Activated naive CD8-positive, alpha-beta T cell (primary cell): Measurements from ENCODE around the gene TMEM214.

Experiments used
- H3K27ac Mint-ChIP-seq: one replicate; pipeline ENCODE4 v1.8.0; 2021; ENCODE audit warnings: mixed read lengths
- H3K27me3 Mint-ChIP-seq: one replicate; pipeline ENCODE4 v1.8.0; 2021; ENCODE audit warnings: mixed read lengths
- H3K36me3 Mint-ChIP-seq: one replicate; pipeline ENCODE4 v1.8.0; 2021; ENCODE audit warnings: mixed read lengths
- H3K4me1 Mint-ChIP-seq: one replicate; pipeline ENCODE4 v1.8.0; 2021; ENCODE audit warnings: low read depth, mixed read lengths
- H3K4me3 Mint-ChIP-seq: one replicate; pipeline ENCODE4 v1.8.0; 2021; ENCODE audit warnings: mild to moderate bottlenecking, mixed read lengths
- H3K9me3 Mint-ChIP-seq: one replicate; pipeline ENCODE4 v1.8.0; 2021; ENCODE audit warnings: low read depth, mixed read lengths

Gene TMEM214

GRCh38 chr2:27078267-27079194 is 45.8 kb downstream of the TMEM214 start, which contains the start of gene EMILIN1:
Gene EMILIN1, plus strand, starts transcription at chr2:27078615. Its CDS starts 451 bp downstream, at chr2:27079066.
- Mint-ChIP-seq H3K4me1 (peaks cover 39% of the 10 kb centered on the region), H3K27ac (no peak within 1 kb of the TSS), H3K27me3 (no peaks in the 10 kb centered on the region), H3K36me3 (no peaks in the 10 kb centered on the region), H3K4me3 (no peak within 1 kb of the TSS), H3K9me3 (no peaks in the 10 kb centered on the region)

DNA sequence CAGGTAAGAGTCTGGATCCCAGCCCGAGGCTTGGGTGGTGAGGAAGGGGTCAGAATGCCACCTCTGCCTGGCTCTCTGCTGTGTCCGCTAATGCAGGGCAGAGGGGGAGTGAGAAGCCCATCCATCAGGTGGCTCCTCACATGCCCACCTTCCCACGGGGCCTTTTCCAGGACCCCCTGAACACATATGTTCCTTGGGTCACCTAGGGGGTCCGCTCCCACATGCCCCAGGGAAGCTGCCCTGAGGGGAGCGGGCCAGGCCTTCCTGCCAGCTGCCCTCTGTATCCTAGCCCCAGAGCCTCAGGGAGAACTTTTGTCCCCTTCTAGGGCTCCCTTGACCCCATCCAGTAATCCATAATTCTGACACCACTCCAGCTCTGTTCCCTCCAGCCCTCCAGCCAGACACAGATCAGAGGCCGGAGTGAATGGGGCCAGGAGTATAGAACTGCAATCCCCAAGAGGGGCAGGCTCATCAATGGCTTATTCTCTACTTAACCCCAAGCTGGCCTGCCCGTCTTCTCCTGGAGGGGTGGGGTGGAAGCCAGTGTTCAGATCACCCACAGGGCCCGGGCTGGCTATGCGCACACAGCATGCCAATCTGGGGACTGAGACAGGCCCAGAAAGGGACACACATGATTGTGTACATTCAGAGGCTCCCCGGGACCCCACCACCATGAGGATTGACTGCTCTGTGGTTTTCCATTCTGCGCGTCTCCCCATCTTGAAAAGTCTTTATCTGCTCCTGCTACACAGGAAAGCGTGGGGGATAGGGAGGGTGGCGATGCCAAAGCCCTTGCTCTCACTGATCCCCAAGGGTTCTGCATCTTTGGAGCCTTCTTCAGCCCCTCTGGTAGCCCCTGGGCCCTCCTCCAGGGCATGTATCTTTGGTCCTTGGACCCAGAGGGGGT is 46.7 kb downstream of the TMEM214 start:
- H3K27ac Mint-ChIP-seq: no peak overlapping the region
- H3K27me3 Mint-ChIP-seq: no peaks in the 10 kb centered on the region
- H3K4me1 Mint-ChIP-seq: peaks cover 33% of the 10 kb centered on the region
- H3K9me3 Mint-ChIP-seq: no peaks in the 10 kb centered on the region
- H3K36me3 Mint-ChIP-seq: no peaks in the 10 kb centered on the region
- no peak overlapping the region for H3K4me3 Mint-ChIP-seq

DNA sequence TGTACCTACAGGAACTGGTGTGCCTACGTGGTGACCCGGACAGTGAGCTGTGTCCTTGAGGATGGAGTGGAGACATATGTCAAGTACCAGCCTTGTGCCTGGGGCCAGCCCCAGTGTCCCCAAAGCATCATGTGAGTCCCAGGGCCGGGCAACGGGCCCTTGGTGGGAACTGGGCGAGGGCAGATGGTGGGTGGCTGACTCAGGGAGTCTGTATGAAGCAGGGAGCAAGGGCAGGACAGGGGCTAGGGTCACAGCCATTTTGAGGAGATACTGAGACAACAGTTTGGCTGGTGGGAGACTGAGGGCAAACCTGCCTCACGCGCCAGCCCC is 47.3 kb downstream of the TMEM214 start:
- no peaks in the 10 kb centered on the region for H3K36me3 Mint-ChIP-seq
- H3K27me3 Mint-ChIP-seq: no peaks in the 10 kb centered on the region
- H3K4me1 Mint-ChIP-seq: peaks cover 28% of the 10 kb centered on the region
- H3K4me3 Mint-ChIP-seq: peak overlapping the region; percentile 20
- H3K27ac Mint-ChIP-seq: peak overlapping the region; percentile 28
- no peaks in the 10 kb centered on the region for H3K9me3 Mint-ChIP-seq

DNA sequence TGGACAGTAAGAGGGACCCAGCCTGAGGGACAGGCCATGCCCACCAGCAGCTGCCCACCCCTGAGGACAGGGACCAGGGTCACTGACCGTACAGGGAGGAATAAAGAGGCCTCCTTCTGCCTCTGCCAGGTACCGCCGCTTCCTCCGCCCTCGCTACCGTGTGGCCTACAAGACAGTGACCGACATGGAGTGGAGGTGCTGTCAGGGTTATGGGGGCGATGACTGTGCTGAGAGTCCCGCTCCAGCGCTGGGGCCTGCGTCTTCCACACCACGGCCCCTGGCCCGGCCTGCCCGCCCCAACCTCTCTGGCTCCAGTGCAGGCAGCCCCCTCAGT is 47.8 kb downstream of the TMEM214 start:
- peak overlapping the region; percentile 98 for H3K27ac Mint-ChIP-seq
- peak overlapping the region; percentile 17 for H3K4me3 Mint-ChIP-seq
- no peaks in the 10 kb centered on the region for H3K9me3 Mint-ChIP-seq
- peaks cover 28% of the 10 kb centered on the region for H3K4me1 Mint-ChIP-seq
- H3K36me3 Mint-ChIP-seq: no peaks in the 10 kb centered on the region
- no peaks in the 10 kb centered on the region for H3K27me3 Mint-ChIP-seq

GRCh38 chr2:27081984-27082772 is 49.4 kb downstream of the TMEM214 start:
- Mint-ChIP-seq H3K4me1 (peaks cover 23% of the 10 kb centered on the region), H3K4me3 (peak overlapping the region; percentile 88), H3K27me3 (no peaks in the 10 kb centered on the region), H3K36me3 (no peaks in the 10 kb centered on the region), H3K27ac (no peak overlapping the region), H3K9me3 (no peaks in the 10 kb centered on the region)

DNA sequence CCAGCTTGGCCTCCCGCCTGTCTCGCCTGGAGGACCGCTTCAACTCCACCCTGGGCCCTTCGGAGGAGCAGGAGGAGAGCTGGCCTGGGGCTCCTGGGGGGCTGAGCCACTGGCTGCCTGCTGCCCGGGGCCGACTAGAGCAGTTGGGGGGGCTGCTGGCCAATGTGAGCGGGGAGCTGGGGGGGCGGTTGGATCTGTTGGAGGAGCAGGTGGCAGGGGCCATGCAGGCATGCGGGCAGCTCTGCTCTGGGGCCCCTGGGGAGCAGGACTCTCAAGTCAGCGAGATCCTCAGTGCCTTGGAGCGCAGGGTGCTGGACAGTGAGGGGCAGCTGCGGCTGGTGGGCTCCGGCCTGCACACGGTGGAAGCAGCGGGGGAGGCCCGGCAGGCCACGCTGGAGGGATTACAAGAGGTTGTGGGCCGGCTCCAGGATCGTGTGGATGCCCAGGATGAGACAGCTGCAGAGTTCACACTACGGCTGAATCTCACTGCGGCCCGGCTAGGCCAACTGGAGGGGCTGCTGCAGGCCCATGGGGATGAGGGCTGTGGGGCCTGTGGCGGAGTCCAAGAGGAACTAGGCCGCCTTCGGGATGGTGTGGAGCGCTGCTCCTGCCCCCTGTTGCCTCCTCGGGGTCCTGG is 50.1 kb downstream of the TMEM214 start:
- no peaks in the 10 kb centered on the region for H3K36me3 Mint-ChIP-seq
- H3K4me1 Mint-ChIP-seq: peaks cover 29% of the 10 kb centered on the region
- H3K27me3 Mint-ChIP-seq: no peaks in the 10 kb centered on the region
- no peak overlapping the region for H3K27ac Mint-ChIP-seq
- H3K4me3 Mint-ChIP-seq: no peak overlapping the region
- H3K9me3 Mint-ChIP-seq: no peaks in the 10 kb centered on the region

DNA sequence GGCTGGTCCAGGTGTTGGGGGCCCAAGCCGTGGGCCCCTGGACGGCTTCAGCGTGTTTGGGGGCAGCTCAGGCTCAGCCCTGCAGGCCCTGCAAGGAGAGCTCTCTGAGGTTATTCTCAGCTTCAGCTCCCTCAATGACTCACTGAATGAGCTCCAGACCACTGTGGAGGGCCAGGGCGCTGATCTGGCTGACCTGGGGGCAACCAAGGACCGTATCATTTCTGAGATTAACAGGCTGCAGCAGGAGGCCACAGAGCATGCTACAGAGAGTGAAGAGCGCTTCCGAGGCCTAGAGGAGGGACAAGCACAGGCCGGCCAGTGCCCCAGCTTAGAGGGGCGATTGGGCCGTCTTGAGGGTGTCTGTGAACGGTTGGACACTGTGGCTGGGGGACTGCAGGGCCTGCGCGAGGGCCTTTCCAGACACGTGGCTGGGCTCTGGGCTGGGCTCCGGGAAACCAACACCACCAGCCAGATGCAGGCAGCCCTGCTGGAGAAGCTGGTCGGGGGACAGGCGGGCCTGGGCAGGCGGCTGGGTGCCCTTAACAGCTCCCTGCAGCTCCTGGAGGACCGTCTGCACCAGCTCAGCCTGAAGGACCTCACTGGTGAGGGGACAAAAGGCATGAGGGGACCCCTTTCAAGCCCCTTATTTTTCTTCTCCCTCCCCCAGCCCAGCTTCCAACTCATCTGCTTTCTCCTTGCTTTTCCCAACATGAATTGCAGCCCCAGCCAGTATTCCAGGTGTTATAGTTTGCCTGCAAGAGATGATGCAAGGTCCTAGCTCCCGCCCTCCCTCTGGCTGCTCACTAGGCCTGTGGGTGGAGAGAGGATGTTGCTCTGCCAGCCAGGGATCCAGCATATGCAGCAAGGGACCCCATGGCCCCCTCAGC is 50.9 kb downstream of the TMEM214 start:
- H3K4me3 Mint-ChIP-seq: no peak overlapping the region
- H3K27me3 Mint-ChIP-seq: no peaks in the 10 kb centered on the region
- no peak overlapping the region for H3K27ac Mint-ChIP-seq
- H3K9me3 Mint-ChIP-seq: no peaks in the 10 kb centered on the region
- no peaks in the 10 kb centered on the region for H3K36me3 Mint-ChIP-seq
- peaks cover 31% of the 10 kb centered on the region for H3K4me1 Mint-ChIP-seq

- peaks cover 33% of the 10 kb centered on the region for H3K4me1 Mint-ChIP-seq
- H3K9me3 Mint-ChIP-seq: no peaks in the 10 kb centered on the region
- peak overlapping the region; percentile 82 for H3K4me3 Mint-ChIP-seq
- no peak overlapping the region for H3K27ac Mint-ChIP-seq
- H3K36me3 Mint-ChIP-seq: no peaks in the 10 kb centered on the region
- no peaks in the 10 kb centered on the region for H3K27me3 Mint-ChIP-seq
Observed at GRCh38 chr2:27084297-27085061, 51.7 kb downstream of the TMEM214 start.

DNA sequence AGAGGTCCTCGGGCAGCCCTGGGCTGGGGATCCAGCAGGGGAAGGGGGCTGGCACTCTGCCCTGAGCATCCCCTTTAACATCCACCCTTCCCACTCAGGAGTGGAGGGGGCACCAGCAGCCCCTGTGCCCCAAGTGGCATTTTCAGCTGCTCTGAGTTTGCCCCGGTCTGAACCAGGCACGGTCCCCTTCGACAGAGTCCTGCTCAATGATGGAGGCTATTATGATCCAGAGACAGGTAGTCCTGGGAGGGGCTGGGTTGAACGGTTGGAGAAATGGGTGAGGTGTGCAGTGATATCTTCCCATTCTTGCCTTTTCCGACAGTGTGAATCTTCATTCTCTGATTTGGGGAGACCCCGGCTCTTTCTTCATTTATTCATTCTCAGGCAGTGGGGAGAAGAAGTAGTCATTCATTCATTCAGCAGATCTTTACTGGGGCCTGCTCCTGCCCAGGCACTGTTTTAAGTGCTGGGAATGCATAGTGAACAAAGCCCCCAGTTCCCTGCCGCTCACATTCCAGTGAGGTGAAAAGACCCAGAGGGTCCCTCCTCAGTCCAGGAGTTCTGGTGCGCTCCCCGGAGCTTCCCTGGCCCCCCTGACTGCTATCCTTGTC is 52.4 kb downstream of the TMEM214 start:
- Mint-ChIP-seq H3K4me3 (peak overlapping the region; percentile 82), H3K27me3 (no peaks in the 10 kb centered on the region), H3K4me1 (peaks cover 35% of the 10 kb centered on the region), H3K9me3 (no peaks in the 10 kb centered on the region), H3K36me3 (no peaks in the 10 kb centered on the region), H3K27ac (peak overlapping the region; percentile 66)

DNA sequence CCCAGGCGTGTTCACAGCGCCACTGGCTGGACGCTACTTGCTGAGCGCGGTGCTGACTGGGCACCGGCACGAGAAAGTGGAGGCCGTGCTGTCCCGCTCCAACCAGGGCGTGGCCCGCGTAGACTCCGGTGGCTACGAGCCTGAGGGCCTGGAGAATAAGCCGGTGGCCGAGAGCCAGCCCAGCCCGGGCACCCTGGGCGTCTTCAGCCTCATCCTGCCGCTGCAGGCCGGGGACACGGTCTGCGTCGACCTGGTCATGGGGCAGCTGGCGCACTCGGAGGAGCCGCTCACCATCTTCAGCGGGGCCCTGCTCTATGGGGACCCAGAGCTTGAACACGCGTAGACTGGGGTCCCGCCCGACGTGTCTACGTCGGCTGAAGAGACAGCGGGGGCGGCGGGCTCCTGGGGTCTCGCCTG is 52.9 kb downstream of the TMEM214 start:
- Mint-ChIP-seq H3K4me3 (peak overlapping the region; percentile 82), H3K4me1 (peaks cover 33% of the 10 kb centered on the region), H3K9me3 (no peaks in the 10 kb centered on the region), H3K27me3 (no peaks in the 10 kb centered on the region), H3K36me3 (no peaks in the 10 kb centered on the region), H3K27ac (peak overlapping the region; percentile 66)

GRCh38 chr2:27086090-27086723 is 53.4 kb downstream of the TMEM214 start:
- Mint-ChIP-seq H3K27me3 (no peaks in the 10 kb centered on the region), H3K27ac (peak overlapping the region; percentile 66), H3K4me3 (peak overlapping the region; percentile 82), H3K9me3 (no peaks in the 10 kb centered on the region), H3K36me3 (no peaks in the 10 kb centered on the region), H3K4me1 (peaks cover 28% of the 10 kb centered on the region)
